Cardiac septum (tissue), 1 donor: ENCODE data around the gene LY86. TPM values are rescaled to one million over a fixed set of nuclear protein-coding genes. Genes with fewer than 3 reads are reported as not detected.
"Not testable (repeated sequence)": the region's sequence is repeated elsewhere in the genome, so short reads cannot be mapped to it uniquely, and the experiment has no call there.

Experiments used
- DNase-seq: peaks from one replicate; pipeline ENCODE4 v3.0.0-alpha.2; 2020; ENCODE audit warnings: low spot score
- intact Hi-C: fragments of 100-400 bp; cut with DNase I; formaldehyde crosslinking; loops from one replicate; pipeline ENCODE4 v1.14.0; 2022
- total RNA-seq: library from RNA; stranded (reverse); fragmentation: NEBNext Ultra II Directional; extraction: Animal tissue kit (Norgen Biotek cat#: 25700); gene quantifications from one replicate; pipeline ENCODE4 v1.2.1, GENCODE V29; 2021
- donor health status: DM: no; HTN: no; CAD: no.

LY86 gene
- total RNA-seq, 1 donor from 2014 or later: 1.9 TPM

DNA sequence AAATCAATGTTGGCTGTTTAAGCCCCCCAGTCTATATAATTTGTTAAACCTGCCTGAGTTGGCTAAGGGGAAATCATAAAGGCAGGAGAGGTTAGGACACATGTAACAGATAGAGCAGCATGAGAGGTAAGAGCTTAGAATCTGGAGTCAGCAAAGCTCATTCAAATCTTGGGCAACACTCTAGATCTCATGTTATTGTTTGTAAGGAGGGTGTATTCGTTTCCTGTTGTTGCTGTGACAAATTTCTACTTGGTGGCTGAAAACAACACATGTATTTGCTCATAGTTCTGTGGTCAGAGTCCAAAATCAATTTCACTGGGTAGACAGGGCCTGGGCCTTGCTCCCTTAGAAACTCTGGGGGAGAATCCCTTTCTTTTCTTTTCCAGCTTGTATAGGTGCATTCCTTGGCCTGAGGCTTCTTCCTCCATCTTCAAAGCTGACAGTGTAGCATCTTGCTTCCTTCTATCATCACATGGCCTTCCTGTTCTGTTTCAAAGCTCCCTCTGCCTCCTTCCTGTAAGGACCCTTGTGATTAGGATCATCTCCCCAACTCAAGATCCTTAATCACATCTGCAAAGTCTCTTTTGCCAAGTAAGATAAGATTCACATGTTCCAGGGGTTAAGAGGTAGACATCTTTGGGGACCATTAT lies 4.4 kb downstream of the LY86 start:
- intact Hi-C loops: no loop called here
- no peak for DNase-seq

DNA sequence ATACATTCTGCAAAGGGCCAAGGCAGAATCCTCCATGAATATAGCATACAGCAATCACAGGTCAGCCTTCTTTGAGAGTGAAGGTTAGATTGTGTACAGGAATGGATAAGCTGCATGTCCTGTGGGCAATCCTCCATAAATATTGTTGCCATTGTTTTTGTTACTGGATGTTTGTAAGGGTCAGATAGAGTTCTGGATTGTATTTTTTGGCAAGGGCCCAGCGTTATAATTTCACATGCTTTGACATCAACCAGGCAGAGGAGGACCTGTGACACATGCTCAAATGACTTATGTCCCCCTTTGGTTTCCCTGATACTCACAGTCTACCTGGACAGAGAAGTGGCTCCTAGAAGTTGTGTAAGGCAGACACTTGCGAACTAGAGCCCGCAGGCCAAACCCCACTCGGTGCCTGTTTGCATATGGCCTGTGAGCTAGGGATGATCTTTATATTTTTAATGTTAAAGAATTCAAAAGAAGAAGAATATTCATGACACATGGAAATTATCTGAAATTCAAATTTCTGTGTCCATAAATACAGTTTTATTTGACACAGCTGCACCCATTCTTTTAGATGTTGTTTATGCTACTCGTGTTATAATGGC lies 5.4 kb downstream of the LY86 start:
- no peak for DNase-seq
- intact Hi-C loops: no loop called here

DNA sequence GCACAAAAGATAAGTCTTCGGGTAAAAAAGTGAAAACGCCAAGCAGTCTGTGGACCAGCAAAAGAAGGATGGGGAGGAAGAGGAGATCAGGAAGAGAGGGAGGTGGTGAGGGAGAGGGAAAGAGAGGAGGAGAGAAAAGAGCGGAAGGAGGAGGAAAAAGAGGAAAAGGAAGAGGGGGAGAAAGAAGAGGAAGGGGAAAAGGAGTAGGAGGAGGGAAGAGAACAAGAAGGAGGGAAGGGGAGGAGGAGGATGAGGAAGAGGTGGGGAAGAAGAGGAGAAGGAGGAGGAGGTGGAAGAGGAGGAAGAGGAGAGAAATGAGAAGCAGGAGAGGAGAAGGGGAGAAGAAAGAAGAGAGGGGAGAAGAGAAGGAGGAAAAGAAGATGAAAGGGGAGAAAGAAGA lies 6.5 kb downstream of the LY86 start:
- intact Hi-C loops: loop anchor here (5.0 kb wide), 1 partner anchor 38 kb away; no protein-coding TSS in a partner anchor
- no peak for DNase-seq

DNA sequence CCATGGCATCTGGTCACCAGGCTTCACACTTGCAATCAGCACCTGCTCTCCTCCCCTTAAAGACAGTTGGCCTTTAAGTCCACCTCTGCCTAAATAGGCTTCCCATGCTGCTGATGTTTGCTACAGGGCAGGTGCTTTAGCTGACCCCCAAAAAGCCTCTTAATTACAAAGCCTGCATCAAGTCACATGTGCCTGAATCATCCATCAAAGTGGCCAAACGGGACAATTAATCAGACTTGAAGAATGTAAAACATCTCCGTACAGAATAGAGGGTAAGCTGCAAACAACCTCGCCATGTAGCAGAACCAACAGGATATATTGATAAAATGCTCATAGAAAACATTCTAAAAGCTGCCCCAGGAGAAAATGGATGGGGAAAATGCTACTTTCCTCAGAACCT lies 7.4 kb downstream of the LY86 start:
- intact Hi-C loops: loop anchor here (2.0 to 5.0 kb wide), 2 partner anchors 39 to 59 kb away; no protein-coding TSS in a partner anchor
- DNase-seq: no peak

DNA sequence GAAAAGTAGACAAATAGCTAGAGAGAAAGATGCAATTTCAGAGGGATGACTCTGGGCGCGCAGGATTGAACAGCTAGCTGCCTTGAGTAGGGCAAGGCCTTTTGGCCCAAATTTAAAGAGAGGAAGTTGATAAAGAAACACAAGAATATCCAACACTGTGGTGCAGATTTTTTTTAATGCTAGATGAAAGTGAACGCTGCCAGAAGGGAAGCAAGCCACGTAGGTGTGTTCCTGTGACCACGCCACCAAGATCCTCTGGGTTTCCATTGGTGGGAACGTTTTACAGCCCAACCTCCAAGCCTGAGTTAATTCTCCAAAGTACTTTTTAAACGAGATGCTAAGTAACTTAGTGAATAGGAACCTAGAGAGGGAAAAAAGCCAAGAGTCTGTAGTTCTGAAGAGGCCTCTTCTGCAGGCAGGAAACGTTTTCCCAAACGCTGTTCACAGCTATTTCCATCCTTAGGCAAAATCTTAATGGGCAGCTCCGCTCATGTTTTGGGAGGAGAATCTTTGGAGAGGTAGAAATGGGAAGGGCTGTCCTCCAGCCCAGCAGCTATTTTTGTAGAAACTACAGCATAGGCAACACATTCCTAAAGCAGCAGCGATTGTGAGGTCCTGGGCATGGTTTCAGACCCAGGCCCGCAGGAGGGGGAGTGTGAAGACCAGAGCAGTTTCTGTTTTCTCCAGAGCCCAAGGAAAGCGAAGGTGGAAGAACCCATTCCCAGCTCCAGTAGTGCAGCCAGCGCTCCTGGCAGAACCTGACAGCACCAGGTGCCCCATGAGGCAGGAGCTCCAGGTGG lies 8.2 kb downstream of the LY86 start:
- intact Hi-C loops: loop anchor here (2.0 to 5.0 kb wide), 2 partner anchors 39 to 58 kb away; no protein-coding TSS in a partner anchor
- DNase-seq: no peak

DNA sequence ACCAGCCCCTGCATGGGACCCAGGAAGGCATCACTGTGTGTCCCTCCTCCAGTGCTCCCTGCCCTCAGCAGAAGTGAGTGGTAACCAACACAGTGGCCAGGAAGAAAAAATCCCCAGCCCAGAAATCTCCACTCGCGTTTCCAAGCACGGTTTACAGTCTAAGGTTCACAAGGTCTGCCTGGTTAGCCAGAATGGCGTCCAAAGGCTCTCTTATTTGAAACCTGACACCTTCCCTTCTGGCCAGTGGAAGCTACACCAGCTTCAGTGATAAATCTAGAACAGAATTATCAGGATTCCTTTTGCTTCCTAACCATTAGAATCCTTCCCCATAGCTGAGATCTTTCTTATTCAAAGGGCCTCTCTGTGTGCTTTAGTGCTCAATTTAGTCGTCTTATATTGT lies 9.2 kb downstream of the LY86 start:
- DNase-seq: no peak
- intact Hi-C loops: loop anchor here (2.0 to 5.0 kb wide), 2 partner anchors 40 to 57 kb away; no protein-coding TSS in a partner anchor

DNA sequence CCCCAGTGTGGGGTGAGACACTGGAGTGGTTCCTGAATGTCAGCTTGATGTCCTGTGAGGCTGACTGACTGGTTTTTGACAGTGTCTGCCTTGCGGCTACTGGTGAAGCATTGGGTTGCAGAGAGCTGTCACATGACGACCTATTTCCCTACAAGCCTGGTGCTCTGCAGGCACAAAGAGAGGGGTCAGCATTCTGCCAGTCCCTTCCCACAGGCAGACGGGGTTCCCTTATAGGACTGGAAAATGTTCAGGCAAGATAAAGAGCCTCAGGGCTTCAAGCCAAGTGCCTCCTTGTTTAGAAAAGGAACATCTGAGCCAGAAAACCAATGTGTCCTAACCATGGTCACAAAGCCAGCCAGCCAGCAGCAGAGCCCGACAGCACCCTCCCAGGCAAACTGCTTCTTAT lies 11.0 kb downstream of the LY86 start:
- no peak for DNase-seq
- intact Hi-C loops: loop anchor here (5.0 kb wide), 1 partner anchor 42 kb away; no protein-coding TSS in a partner anchor

DNA sequence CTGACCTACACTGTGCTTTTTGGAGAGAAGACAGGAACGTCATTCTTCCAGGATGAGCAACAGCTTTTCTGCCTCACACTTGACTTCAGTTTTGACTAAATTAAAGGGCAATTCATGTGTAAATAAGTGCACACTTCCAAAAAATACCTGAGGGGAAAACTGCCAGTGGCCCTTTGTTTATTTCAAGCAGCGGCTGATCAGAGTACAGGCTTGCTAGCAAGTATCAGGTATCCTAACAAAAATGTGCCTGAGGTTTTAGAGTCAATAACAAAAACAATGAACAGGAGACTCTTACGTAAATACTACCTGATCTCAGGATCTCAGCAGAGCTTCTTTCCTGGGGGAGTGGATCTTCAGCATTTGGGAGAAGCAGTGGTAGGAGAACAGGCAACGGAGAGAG lies 12.4 kb downstream of the LY86 start:
- intact Hi-C loops: no loop called here
- no peak for DNase-seq

DNA sequence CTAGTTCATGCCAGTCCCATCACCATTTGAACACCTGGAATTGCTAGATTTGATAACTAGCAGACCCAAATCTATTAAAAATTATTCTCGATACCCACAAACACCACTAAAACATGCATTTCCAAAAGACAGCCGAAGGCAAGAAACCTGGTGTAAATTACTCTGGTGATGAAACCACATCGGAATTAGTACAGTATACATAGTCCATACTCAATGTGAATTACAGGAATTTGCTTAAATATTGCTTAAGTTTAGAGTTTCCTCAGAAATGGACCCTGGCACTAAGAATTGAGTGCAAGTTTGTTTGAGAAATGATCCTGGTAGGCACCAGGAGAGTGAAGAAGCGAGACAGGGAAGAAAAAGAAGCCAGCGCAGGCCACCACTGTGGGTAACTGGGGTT lies 13.7 kb downstream of the LY86 start:
- intact Hi-C loops: no loop called here
- no peak for DNase-seq

DNA sequence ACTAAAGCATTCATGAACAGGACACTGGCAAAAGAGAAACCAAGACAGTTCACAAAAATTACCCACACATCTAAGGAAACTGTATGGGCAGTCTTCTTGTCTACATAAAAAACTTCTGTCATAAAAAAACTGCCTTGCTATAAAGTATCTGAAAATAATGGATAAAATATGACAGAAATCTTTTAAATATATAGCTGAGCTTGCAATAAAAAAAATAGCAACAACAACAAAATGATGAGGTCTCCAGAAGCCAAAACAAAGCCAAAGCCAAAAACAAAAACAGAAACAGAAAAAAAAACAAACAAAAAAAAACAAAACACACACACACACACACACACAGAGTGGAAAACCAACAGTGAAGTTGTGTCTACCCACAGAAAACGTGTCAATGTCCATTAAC lies 14.8 kb downstream of the LY86 start:
- intact Hi-C loops: no loop called here
- no peak for DNase-seq

DNA sequence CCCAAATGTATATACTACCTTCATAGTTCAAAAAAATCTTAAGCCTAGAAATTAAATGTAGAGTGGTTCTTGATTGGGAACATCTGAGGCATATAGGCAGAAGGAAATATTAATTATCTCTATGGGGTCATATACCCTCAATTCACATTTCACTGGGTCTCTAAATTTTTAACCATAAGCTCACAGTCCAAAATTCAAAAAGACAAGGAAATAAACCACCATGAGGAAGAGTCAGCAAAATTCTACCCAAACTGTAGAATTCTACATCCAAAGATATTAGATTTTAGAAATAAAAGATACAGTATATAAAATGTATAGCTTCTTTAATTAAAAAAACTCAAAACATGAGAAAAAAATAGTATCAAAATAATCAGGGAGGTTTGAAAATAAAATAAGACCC lies 15.5 kb downstream of the LY86 start:
- no peak for DNase-seq
- intact Hi-C loops: no loop called here

DNA sequence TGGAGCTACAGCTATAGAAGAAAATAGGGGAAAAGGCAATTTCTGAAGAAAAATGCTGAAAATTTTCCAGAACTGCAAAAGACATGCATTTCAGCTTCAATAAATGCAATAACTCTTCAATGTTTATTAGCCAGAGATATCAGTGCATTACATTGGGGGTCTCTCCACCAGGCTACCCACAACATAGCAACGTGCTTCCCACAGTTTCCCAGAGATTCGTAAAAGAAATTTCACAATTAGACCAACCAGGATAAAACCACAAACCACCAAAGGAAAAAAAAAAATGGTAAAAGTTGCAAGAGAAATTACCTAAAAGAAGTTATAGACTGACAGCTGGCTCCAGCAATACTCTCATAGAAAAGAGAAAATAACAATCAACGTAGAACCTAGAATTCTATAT lies 16.0 kb downstream of the LY86 start:
- intact Hi-C loops: no loop called here
- no peak for DNase-seq

DNA sequence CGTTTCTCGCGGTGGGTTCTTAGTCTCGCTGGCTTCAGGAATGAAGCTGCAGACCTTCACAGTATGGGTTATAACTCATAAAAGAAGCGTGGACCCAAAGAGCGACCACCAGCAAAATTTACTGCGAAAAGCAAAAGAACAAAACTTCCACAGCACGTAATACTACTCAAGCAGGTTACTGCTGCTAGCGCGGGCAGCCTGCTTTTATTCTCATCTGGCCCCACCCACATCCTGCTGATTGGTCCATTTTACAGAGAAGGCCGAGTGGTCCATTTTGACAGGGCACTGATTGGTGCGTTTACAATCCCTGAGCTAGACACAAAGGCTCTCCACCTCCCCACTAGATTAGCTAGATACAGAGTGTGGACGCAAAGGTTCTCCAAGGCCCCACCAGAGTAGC lies 17.4 kb downstream of the LY86 start:
- intact Hi-C loops: no loop called here
- DNase-seq: no peak

DNA sequence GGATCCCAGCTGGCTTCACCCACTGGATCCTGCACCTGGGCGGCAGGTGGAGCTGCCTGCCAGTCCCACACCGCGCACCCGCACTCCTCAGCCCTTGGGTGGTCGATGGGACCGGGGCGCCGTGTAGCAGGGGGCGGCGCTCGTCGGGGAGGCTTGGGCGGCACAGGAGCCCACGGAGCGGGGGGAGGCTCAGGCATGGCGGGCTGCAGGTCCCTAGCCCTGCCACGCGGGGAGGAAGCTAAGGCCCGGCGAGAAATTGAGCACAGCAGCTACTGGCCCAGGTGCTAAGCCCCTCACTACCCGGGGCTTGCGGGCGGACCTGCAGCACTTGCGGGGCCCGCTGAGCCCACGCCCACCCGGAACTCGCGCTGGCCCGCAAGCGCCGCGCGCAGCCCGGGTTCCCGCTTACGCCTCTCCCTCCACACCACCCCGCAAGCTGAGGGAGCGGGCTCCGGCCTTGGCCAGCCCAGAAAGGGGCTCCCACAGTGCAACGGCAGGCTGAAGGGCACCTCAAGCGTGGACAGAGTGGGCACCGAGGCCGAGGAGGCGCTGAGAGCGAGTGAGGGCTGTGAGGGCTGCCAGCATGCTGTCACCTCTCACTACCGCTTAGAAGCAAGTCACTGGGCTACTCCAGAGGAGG lies 18.0 kb downstream of the LY86 start:
- intact Hi-C loops, DNase-seq: not testable (repeated sequence)

DNA sequence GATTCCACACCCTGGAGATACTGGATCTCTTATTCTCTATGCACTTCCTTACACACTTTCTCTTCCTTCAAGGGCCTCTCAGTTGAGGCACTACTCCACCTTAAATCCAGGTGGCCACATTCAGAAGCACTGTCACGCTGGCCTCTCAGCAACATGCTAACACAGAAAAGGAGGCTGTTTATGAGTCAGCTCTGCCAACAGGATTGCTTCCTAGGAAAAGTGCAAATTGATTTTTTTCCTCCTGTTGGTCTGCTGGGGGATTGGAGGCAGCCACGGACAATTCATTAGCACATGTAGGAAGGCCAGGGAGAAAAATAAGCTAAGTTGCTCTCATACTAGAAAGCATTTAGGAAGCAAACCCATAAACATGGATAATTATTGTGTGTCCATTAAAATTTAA lies 20.9 kb downstream of the LY86 start:
- intact Hi-C loops: no loop called here
- DNase-seq: no peak

DNA sequence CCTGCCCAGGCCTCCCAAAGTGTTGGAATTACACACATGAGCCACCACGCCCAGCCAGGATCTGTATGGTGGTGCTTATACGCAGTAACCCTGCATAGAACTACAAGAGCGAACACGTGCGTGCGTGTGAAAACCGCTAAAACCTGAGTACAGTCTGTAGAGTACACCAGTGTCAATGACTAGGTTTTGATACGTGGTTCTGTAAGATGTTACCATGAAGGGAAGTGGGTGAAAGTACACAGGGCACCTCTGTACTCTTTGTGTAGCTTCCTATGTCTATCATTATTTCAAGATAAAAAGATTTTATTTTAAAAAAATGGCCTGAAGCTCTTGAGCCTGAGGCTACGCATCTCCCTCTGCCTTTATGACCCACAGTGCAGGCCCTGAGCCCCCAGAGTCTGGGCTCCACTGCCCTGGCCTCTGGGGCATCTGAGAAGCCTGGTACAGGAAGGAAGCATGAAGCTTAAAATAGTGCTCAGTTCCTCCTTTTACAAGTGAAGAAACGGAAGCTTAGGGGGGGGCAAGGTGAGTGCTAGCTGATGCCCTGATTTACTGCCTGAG lies 21.6 kb downstream of the LY86 start:
- DNase-seq: no peak
- intact Hi-C loops: no loop called here

DNA sequence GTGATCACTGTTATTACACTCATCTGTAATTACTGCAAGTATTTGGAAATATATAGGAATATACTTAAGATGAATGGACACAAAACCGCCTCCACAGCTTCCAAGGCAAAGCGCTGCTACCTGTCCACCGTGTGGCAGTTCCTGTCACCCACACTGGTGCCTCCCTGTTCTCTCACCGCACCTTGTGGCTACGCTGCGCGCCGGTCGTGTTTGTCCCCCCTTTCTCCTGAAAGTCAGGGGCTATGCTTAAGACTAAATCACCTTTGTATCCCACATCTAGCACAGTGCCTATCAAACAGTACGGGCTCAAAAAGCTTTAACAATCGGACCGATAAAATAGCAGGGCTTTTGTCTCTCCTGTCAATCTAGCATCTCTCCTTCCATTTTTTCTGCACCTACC lies 23.0 kb downstream of the LY86 start:
- DNase-seq: no peak
- intact Hi-C loops: no loop called here

DNA sequence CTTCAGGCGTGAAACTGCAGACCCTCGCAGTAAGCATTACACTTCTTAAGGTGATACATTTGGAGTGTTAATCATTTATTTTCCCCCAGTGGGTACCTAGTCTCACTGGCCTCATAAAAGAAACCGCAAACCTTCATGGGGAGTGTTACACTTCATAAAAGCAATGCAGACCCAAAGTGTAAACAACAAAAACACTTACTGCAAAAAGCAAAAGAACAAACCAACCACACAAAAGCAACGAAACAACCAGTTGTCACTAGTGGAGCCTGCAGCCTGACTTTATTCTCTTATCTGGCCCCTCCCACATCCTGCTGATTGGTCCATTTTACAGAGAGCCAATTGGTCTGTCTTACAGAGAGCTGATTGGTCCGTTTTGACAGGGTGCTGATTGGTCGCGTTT lies 23.8 kb downstream of the LY86 start:
- intact Hi-C loops: no loop called here

DNA sequence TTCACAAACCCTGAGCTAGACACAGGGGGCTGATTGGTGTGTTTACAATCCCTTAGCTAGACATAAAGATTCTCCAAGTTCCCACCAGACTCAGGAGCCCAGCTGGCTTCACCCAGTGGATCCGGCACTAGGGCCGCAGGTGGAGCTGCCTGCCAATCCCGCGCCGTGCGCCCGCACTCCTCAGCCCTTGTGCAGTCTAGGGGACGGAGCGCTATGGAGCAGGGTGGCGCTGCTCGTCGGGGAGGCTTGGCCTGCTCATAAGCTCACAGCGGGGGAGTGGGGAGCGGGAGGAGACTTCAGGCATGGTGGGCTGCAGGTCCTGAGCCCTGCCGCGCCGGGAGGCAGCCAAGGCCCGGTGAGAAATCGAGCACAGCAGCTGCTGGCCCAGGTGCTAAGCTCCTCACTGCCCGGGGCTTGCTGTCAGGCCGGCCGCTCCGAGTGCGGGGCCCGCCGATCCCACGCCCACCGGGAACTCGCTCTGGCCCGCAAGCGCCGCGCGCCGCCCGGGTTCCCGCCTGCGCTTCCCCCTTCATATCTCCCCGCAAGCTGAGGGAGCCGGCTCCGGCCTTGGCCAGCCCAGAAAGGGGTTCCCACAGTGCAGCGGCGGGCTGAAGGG lies 24.7 kb downstream of the LY86 start:
- DNase-seq, intact Hi-C loops: not testable (repeated sequence)

More for the DNA sequence above, 23.8 kb downstream of the LY86 start:
- no peak for DNase-seq
